ENCODE measurements around the gene FGF8.

The FGF8 gene

DNA sequence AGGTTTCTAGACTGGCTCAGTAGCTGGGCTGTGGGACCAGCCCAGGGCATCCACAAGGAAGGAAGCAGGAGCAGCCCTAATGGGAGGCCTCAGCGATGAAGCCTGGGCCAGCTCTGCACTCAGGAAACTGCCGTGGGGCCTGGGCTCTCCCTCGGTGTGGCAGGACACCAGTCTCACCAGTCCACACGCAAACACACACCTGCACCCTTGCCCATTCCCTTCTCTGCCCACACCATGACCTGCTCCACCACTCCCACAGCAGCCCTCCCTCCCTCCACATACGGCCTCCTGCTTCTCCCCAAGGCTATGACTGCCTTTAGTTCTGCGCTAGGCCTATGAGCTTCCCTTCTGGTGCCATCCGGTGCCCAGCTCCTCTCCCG, 7.1 kb downstream of the FGF8 start:
- DNase-seq: no peak

- no peak for DNase-seq
Observed at GRCh38 chr10:101767966-101768790, 7.7 kb downstream of the FGF8 start.

DNA sequence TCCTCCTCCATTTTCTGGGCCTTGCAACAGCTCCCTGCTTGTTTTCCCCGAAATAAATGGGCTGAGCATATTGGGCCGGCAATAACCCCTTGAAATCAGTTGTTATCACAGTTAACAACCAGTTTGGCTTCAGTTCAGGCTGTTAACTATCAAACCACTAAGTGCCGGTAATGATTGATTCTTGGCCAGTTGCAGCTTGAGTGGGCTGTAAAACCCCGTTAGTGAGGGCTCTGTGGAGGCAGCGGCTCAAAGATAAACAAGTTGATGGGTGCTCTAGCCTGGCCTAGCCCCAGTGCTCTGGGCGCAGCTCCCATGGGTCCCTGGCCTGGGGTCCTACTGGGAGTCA, 8.3 kb downstream of the FGF8 start:
- no peak for DNase-seq

DNA sequence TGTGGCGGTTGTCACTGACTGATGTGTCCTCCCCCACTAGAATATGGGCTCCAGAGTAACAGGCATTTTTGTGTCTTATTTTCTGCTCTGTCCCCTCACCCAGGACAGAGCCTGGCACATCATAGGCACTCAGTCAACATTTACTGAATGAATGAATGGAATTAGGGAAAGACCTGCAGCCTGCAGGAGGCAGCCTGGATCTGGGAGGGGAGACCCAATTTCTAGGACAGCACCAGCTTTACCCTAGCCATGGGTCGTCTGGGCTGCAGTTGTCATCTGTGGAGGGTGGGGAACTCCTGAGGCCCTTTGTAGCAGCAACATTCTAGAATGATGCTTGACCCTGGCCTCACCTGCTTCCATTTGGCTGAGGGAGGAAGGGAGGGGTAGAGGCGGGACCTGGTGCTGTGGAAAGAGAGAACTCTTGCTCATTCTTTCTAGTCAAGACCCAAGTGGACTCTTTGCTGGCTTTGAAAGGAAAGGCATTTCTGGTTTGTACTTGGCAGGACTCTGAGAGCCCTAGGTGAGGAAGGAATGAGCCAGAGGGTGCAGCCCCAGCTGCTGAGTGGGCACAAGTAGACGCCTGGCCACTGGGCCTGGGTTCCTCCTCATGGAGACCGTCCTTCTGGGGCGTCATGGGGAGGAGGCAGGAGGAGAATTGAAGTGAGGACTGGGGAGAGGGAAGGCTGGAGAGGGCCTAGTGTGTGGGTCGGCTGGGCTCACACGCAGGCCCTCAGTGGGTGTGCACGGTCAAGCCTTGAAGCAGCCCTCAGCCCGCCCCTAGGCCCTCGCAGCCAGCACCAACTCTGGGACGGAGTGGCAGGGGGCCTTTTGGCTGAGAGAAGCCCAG, 8.9 kb downstream of the FGF8 start:
- DNase-seq: no peak

- no peak for DNase-seq
Observed at GRCh38 chr10:101766306-101766705, 9.6 kb downstream of the FGF8 start.

GRCh38 chr10:101763141-101763846, 12.6 kb downstream of the FGF8 start:
- no peak for DNase-seq

DNA sequence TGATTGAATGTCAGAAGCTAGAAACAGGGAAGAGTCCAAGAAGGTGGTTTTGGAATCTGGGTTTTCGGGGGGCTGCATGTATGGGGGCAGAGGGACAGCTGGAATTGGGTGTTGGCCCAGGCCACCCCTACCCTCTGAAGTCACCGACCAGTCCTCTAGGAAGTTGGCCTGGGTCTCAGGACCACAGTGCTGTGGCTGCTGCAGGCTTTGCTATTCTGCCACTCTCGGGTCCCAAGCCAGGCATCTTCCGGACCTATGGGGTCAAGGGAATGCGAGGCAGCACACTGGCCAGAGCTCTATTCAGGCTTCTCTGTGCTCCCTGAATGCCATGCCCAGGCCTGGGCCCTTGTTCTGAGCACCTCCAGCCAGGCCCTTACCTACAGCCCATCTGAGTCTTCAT, 13.2 kb downstream of the FGF8 start:
- DNase-seq: no peak

GRCh38 chr10:101761226-101761625, 14.7 kb downstream of the FGF8 start:
- no peak for DNase-seq

DNA sequence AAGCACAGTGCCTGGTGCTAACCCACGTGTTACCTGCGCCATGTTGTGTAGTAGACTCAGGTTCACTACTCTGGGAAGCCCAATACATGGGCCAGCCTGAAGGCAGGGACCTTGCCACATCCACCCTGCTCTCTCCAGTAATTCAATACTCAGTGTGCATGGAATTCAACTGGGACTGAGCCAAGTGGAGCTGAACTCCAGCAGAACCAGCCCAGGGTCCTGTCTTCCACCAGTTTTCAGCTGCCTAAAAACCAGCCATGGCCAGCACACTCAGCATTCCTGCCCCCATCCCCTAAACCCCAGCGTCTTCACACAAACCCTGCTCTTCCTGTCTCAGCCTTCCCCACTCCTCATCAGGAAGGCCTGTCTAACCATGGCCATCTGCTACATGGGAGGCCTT, 15.4 kb downstream of the FGF8 start:
- DNase-seq: no peak

- no peak for DNase-seq
Observed at GRCh38 chr10:101759309-101760247, 16.3 kb downstream of the FGF8 start.

GRCh38 chr10:101758858-101759257, 17.1 kb downstream of the FGF8 start:
- no peak for DNase-seq

- DNase-seq: no peak
Observed at GRCh38 chr10:101752241-101752640, 23.7 kb downstream of the FGF8 start.

DNA sequence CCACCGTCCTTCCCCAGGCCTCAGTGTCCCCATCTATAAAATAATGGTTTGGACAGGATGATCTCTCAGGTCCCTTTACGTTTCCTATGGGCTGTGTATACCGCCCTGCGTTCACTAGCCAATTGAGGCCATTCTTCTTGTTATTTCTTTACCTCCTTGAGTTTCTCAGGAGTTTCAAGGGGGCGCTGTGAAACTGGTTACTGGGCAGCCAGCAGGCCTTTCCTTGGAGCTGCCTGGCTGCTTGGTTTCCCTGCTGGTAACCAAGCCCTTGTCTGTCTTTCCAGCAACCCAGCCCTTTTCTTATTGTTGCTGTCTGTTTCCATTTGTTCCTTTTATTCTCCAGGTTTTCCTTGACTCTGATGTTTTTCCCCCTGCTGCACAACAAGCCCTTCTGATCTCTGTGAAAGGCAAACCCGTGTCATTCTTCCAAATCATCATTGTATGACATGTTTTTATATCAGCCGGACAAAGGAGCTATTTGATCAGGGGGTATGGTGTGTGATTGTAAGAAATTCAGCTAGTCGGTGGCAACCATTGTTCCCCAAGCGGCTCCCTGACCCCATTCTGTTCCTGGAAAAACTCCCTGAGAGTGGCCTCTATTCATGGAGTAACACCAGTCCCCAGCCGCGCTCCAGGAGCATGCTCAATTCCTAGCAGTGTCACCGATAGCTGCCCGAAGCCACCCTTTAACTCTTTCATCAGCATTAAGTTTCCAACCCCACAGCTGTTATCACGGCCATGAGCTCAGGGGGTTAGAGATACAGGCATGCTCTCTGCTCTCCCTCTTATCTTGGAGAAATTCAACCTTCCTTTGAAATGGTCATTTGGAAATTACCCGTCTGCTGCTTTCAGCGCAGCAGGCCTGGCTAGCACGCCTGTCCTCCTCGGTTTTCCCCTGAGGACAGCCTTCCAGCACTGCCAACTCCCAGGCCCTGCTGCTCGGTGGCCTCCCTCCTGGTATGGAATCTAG, 26.6 kb downstream of the FGF8 start:
- DNase-seq: no peak

DNA sequence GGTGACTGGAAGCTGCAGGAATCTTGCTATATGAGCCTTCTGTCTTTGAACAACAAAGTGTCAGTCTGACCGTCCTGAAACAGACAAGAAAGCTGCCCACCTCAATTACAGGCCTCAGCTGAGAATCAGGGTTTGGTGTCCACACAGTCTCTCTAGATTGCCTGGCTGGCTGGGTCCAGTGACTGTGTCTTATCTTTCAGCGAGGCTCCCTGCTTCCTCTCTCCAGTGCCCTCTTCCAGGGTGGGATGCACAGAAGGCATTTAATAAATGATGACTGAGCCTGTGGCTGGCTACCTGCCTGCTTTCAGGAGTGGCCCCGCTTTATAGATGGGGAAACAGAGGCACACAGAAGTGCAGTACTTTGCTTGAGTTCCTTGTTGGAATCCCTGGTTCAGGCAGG, 27.4 kb downstream of the FGF8 start:
- DNase-seq: no peak

- DNase-seq: no peak
Observed at GRCh38 chr10:101745074-101745696, 30.7 kb downstream of the FGF8 start.

DNA sequence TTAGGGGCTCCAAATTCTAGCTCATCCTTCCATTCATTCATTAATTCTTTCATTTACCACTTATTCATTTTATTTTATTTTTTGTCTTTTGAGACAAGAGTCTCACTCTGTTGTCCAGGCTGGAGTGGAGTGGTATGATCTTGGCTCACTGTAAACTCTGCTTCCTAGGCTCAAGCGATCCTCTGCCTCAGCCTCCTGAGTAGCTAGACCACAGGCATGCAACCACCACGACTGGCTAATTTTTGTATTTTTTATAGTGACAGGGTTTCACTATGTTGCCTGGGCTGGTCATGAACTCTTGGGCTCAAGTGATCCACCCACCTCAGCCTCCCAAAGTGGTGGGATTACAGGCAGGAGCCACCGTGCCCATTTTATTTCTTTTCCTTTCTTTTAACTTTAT, 31.6 kb downstream of the FGF8 start:
- DNase-seq: no peak

DNA sequence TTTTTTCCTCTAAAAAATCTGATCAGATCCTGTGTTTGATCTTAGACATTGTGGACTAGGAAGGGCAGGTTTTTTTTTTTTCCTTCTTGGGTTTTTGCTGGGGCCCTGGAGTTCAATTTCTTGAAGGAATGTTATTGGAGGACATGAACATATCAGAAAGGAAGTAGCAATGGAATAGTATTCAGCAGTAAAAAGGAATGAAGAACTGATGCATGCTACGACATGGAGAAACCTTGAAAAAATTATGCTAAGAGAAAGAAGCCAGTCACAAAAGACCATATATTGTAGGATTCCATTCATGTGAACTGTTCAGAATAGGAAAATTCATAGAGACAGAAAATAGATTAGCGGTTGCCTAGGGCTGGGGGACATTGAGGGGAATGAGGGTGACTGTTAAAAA, 34.0 kb downstream of the FGF8 start:
- no peak for DNase-seq

- DNase-seq: no peak
Observed at GRCh38 chr10:101736666-101737065, 39.2 kb downstream of the FGF8 start.

GRCh38 chr10:101732096-101732495, 43.8 kb downstream of the FGF8 start:
- DNase-seq: no peak

GRCh38 chr10:101726115-101726387, 49.9 kb downstream of the FGF8 start:
- DNase-seq: no peak

Measured in NK-92 treated with Interleukin-12 subunit alpha and Interleukin-12 subunit beta, amount 100 ng/mL, for 24 hours (cell line).